ENCODE measurements around the gene SARS2.
"Not testable (repeated sequence)": the region's sequence is repeated elsewhere in the genome, so short reads cannot be mapped to it uniquely, and the experiment has no call there.

Gene SARS2

DNA sequence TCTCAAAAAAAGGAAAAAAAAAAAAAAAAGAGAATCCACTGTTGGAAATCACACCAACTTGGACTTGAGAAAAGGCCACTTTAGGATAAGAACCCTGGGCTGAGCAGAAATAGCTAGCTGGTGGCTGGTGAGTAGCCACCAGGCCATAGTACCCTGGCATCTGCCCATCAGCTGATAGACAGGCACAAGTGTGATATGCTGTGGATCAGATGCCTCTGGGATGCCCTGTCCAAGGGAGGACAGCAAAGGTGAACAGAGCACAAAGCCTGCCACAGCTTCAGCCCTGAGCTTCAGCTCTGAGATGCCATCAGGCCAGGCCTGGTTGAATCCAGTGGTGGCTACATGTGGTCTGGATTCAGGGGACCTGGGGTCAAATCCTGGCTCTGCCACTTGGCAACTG lies 39.9 kb downstream of the SARS2 start:
- DNase-seq: no peak

DNA sequence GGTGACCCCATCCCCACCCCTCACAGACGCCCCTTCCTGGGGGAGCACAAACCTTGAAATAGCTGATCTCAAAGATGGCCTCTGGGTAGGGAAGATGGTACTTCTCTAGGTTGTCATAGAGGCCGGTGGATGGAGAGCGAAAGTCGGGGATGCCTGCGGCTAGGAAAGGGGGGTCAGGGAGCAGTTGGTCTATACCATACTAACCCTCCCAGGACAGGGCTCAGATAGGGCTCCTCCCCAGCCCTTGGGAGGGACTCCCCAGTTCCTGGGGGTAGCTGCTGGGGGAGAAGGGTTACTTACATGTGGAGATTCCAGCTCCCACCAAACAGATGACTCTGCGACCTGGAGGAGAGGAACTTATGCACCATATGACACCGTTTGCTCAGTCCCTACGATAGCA lies 40.8 kb downstream of the SARS2 start:
- no peak for DNase-seq

DNA sequence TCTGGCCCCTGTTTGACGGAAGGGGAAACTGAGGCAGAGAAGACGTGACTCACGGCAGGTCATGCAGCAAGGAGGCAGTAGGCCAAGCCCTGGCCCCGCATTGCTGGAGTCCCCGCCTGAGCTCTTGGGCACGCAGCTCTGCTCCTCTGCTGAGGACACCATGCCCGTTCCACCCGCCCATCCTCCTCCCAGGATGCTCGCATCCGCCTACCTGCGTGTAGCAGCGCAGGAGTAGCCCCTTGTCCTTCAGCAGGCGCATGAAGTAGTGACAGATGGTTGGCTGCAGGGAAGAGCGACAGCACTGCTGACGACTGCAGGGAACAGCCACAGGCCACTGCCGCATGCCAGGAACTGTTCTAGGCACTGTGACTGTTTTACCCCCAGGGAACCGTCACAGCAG lies 41.7 kb downstream of the SARS2 start:
- DNase-seq: no peak

DNA sequence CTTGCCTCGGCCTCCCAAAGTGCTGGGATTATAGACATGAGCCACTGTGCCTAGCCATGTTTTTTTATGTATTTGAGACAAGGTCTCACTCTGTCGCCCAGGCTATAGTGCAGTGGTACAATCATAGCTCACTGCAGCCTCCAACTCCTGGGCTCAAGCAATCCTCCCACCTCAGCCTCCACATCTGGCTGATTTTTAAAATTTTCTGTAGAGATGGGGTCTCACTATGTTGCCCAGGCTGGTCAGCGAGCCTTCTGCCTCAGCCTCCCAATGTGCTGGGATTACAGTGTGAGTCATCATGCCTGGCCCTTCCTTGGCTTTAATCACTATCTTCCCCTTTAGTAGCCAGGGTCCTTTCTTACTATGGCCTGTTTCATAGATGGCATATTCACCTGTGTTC lies 45.9 kb downstream of the SARS2 start:
- DNase-seq: not testable (repeated sequence)

DNA sequence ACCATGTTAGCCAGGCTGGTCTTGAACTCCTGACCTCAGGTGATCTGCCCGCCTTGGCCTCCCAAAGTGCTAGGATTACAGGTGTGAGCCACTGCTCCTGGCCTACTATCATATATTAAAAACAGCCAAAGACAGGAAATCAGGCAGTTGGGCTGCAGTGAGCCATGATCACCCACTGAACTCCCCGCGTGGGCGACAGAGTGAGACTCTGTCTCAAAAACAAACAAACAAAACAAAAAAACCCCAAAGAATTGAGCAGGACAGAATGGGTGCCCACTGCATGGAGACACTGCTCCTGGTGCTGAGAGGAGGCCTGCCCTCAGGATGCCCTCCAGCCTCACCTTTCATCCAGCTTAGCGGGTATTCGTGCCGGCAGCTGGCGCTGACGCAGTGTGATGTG lies 47.3 kb downstream of the SARS2 start:
- DNase-seq: no peak

DNA sequence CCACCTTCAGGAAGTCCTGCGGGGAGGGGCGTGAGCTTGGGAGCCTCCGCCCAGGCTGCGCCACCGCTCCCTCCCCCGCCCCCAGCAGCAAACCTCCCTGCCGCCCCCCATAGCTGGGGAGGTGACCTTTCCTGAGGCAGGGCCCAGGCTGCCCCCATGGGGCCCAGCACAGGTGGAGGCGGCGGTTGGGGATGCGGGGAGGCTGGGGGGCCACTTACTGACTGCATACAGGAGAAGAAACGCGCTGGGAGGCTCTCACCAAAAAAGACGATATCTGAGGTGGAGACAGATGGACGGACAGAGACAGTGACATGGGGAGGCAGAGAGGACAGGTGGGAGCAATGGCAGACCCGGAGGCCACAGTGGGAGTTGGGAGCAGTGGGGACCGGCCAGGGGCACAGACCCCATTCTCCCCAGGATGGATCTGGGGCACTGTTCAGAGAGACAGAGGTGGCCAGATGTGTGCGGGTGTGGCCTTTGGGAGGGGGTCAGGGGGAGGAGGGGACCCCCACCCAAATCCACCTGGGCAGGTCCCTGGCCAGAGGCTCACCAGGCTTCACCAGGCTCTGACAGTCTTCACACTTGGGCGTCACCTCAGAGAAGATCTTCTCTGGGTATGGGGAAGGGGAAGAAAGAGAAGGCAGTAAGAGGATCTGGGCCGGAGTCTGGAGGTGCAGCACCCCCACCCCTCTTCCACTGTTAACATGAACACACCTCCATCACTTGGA lies 49.5 kb downstream of the SARS2 start:
- no peak for DNase-seq

DNA sequence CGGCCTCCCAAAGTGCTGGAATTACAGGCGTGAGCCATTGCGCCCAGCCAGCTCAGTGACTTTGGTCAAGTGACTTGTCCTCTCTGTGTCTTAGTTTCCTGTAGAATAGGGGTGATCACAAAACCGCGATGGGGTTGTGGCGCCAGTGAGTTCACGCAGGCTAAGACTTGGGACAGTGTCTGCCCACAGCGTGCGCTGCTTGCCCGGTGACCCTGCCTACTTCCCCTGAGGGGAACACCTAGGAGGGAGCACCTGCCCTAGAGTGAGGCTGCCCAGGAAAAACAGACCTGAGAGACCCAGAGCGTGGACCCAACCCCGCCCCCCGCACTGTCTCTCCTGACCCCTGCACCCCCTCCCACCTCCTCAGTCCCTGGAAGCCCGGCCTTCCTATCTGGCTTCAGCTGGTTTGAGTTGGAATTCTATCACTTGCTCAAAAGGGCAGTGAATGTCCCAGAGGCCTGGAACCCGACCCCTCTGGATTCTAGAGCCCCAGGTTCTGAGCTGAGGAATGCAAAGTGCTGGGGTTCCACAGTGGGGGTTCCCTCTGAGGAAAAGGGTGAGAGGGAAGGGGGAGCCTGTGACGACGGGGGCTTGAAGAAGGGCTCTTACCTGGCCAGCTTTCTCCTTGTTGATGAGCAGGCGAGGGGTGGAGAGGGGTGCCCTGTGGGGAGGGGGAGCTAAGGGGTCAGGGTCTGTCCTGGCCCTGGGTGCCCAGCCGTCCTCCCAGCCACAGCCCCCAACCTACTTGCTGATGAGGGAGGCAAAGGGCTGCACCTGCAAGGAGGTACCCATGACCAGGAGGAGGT lies 50.3 kb downstream of the SARS2 start:
- DNase-seq: no peak

DNA sequence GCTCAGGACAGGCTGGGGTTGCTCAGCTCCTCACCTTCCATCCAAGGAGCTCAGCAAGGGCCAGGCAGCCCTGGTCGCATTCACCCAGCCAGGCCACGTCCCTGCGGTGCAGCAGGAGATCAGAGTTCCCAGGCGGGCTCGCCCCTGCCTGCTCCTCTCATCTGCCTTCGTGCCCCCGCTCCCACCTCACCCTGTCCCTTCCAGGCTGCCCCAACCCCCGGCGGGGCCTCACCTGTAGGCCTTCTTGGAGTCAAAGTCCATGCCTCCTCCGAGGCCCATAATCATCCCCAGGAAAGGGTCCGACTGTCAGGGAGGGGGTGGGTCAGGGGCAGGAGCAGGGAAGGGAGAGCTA lies 51.2 kb downstream of the SARS2 start:
- no peak for DNase-seq

DNA sequence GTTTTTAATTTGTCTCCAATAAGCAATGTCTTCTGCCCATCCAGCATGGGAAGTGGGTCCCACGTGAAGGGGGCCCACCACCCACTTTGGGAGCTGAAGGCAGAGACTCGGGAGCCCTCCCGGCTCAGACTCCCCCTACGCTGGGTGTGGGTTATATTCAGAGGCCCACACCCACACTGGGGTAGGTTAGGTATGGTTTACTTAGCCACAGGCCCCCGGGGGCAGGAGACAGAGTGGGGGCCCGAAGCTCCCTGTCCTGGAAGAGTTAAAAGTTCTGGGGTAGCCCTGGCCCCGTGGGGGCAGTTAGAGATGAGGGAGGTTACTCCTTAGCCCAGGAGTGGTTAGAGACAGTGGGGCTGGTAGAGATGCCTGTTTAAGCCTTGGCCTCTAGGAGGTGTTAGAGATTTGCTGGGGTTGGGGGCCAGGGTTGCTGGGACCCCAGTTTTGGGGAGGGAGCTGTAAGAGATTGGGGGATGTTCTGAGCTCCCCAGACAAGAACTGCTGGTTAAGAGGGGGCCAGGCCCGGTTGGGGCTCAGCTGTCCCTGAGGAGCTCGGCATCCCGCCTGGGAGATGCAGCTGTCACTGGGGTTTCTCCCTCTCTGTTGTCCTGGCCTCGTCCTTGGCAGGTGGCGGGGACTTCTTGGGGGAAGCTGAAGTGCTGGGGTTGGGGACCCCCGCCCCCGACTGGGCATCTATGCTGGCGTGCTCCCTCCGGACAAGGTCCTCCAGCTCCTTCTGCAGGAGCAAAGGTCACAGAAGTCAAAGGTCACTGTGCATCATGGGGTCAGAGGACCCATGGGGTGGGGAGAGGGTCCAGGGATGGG lies 51.8 kb downstream of the SARS2 start:
- no peak for DNase-seq

DNA sequence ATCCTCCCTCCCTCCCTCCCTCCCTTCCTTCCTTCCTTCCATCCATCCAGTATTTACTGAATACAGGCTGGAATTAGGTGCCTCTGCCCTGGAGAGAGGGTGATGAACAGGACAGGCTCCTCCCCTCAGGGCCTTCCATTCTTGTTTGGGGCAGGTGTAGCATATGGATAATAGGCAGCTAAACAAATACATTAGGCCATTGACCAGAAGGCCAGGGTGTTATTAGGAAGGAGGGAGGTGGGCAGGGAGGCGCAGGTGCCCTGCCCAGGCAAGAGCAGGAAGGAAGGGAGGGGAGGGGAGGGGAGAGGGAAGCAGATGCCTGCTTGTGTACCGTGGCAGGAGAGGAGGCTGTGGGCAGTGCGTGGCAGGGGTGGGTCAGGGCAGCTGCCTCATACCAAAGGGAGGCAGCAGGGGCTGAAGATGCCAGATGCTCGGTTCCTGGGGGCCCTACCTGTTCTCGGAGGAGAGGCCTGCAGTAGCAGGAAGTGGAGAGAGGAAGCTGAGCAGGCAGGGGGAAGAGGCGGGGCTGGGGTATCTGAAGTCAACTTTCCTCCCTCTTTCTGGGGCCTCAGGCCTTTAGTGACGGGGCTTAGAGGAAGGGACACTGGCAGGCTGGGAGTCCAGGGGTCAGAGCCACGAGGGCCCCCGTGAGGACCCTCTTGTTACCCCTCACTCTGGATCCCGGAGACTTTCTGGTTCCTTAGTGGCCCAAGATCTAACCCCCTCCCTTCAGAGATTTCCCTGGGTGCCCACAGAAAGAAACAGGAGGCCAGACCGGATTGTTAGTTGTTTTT lies 52.6 kb downstream of the SARS2 start, which contains the start of gene RINL:
TSS of gene RINL (minus strand) at position 495 of the 794 bp plus-strand sequence. CDS start 1,533 bp downstream, outside the sequence.
- peak; percentile 92 for DNase-seq

DNA sequence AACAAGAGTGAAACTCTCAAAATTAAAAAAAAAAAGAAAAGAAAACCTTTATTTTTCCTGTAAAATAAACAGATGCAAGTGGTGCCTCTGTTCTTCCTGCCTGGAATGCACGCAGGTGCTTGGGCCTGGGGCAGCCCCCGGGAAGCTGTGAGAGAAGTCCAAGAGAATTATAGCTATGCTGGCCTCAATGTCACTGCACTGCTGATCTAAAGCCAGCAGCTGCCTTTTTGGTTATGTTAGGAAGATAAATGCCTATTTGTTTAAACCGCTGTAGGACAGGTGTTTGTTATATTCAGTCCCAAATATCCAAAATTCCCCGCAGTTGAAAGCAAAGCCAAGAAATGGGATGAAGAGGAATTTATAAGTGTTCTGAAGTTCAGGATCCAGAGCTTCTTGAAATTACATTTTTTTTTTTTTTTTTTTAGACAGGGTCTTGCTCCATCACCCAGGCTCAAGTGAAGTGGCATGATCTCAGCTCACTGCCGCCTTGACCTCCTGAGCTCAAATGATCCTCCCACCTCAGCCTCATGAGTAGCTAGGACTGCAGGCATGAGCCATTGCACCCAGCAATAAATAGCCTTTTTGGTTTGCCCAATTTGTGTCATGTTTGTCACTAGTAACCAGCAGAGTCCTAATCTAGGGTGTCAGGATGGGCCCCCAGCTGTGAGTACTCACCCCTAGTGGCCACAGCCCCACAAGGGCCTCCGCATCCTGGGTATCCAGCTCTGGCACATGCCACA lies 54.7 kb downstream of the SARS2 start:
- DNase-seq: no peak

DNA sequence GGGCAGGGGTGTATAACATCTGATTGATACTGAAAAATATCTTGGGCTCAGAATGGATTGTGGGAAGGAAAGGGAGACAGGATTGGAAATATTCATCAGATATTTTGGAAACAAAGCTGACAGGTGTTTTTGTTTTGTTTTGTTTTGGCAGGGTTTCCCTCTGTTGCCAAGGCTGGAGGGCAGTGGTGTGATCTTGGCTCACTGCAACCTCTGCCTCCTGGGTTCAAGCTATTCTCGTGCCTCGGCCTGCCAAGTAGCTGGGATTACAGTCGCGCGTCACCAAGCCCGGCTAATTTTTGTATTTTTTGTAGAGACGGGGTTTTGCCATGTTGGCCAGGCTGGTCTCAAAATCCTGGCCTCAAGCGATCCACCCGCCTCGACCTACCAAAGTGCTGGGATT lies 57.2 kb downstream of the SARS2 start:
- not testable (repeated sequence) for DNase-seq

DNA sequence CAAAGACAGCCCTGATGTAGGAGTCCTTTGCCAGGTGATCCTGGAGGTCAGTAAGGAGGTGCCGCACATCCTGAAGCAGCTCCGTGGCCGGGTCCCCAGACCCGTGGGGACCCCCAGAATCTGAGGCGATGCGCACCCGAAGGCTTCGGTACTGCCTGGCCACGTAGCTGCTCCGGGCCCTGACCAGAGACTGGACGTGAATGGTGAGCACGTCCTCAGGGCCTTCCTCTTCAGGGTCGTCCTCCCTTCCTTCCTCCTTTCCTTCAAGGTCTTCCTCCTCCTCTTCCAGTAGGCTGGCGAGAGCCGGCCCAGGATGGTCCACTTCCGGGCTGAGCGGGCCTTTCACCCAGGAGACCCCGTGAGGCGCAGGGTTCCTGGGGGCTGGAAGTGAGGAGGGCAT lies 60.0 kb downstream of the SARS2 start:
- DNase-seq: no peak

DNA sequence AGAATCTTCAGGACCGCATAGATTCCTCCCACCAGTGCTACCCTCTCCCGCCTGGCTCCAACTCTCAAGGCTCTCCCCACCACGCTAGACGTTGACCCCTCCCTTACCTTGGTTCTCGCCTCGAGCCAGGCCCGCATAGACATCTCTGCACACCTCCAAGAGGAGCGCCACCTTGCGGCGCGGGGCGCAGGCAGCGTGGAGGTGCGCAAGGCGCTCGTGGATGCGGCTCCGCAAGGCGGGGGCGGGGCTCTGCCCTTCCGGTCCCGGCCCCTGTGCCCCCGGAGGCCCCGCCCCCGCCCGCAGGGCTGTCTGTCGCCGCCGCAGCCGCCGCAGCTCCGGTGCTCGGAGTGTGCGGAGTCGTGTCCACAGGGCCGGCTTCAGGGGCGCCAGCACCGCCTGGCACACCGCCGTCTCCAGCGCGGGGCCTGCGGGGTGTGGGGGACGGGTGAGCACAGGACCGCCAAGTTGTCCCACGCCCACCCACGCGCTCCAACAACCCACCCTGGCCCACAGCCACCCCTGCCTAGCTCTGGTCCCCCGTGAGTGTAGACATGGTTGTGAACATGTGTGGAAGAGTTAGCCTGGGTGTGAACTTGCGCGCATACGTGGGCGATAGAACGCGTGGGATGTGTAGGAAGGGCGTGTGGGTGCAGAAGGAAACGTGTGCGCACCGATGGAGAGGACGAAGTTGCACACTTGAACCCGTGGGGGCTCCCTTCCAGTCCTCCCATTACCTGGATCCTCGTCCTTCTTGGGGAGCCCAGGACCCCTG lies 60.5 kb downstream of the SARS2 start:
- DNase-seq: no peak

DNA sequence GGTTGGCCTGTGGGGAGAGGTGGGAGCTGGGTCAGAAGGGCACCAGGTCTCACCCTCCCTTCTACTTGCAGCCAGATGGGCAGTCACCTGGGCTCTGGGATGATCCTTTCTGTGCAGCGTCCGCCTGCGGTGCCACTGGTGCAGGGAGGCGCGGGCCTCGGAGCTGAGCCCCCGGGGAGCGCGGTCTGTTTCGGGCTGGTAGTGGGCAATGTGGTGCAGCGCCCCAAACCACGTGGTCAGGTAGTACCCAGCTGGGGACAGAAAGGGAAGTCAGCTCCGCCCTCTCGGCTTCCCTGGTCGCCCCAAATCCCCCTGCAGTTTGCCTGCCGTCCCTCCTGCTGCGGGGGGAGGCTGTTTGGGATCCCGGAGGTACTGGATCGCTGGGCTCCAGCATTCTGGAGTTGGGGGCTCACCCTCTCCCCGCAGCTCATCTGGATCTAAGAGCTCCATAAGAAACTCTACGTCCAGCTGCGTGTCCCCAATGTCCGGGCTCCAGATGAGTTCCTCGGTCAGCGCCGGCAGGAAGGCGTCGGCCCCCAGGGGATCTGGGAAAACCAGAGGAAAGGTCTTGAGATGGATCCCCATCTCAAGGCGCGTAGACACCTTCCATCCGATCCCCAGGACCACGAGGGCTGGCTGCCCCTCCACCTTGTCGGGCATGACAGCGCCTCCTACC lies 61.3 kb downstream of the SARS2 start:
- DNase-seq: no peak

DNA sequence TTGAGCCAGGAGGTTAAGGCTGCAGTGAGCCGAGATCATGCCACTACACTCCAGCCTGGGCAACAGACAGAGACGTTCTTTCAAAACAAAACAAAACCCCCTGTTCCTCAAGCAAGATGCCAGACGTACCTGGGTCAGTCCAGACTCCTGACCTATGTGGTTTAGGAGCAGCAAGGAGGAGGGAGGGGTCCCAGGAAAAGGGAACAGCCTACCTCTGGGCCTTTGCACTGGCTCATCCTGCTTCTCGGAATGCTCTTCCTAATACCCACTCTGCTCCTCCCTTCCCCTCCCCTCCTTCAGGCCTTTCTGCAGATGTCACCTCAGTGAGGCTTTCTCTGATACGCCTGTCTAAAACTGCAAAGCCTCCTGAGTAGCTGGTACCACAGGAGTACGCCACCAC lies 62.0 kb downstream of the SARS2 start:
- DNase-seq: no peak

DNA sequence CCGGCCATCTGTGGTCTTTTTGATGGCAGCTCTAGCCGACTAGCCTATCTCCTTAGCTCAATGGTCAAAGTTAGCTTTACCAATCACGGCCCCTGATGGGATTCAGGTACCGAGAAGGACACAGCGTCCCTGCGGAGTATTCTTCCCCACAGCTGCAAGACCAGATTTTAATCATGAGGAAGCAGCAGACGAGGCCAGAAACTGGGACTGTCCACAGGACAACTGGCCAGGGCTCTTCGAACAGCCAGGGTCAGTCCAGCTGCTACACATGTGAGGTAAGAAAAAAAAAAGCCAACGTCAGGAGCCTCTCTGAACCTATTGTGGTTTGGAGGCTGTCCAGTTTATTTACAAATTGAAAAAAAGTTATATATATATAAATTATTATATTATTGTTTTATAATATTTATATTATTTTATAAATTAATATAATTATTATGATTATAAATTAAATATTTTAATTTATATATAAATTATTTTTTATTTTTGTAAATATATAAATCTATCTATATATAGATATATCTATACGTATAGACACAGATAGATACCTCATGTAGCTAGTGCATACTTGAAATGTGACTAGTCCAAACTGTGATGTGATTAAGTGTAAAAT lies 63.3 kb downstream of the SARS2 start:
- no peak for DNase-seq

All from NCI-H2171 treated with DMSO at 0.1 percent for 48 hours (cell line).